HEK293 (cell line): ENCODE results near the gene EHMT1.

ENCODE experiments used
- GFI1B ChIP-seq: fragments of 450-650 bp; formaldehyde crosslinking; IDR thresholded peaks from 2 replicates; pipeline ENCODE4 v1.5.1; 2016; ENCODE audit warnings: missing biosample characterization, missing genetic modification characterization
- GLI4 ChIP-seq: fragments of 450-650 bp; formaldehyde crosslinking; IDR thresholded peaks from 2 replicates; pipeline ENCODE4 v1.5.1; 2016; ENCODE audit warnings: missing biosample characterization, missing genetic modification characterization
- SP2 ChIP-seq: fragments of 450-650 bp; formaldehyde crosslinking; IDR thresholded peaks from 2 replicates; pipeline ENCODE4 v1.5.1; 2016; ENCODE audit warnings: missing biosample characterization, missing genetic modification characterization
- SP3 ChIP-seq: fragments of 450-650 bp; formaldehyde crosslinking; IDR thresholded peaks from 2 replicates; pipeline ENCODE4 v1.5.1; 2016; ENCODE audit warnings: missing biosample characterization, missing genetic modification characterization
- SP7 ChIP-seq: fragments of 450-650 bp; formaldehyde crosslinking; IDR thresholded peaks from 2 replicates; pipeline ENCODE4 v1.5.1; 2016; ENCODE audit warnings: missing biosample characterization, missing genetic modification characterization
- TCF7L2 ChIP-seq: IDR thresholded peaks from 2 replicates; pipeline ENCODE4 v1.6.1; 2011; ENCODE audit warnings: low read depth, mild to moderate bottlenecking, inconsistent platforms, low read length, moderate library complexity, borderline replicate concordance
- ZNF148 ChIP-seq: fragments of 450-650 bp; formaldehyde crosslinking; IDR thresholded peaks from 2 replicates; pipeline ENCODE4 v1.5.0; 2017; ENCODE audit warnings: missing biosample characterization, missing genetic modification characterization, borderline replicate concordance
- ZNF16 ChIP-seq: fragments of 450-650 bp; formaldehyde crosslinking; IDR thresholded peaks from 2 replicates; pipeline ENCODE4 v1.5.1; 2016; ENCODE audit warnings: low read depth, missing biosample characterization, missing genetic modification characterization
- ZNF2 ChIP-seq: fragments of 450-650 bp; formaldehyde crosslinking; IDR thresholded peaks from 2 replicates; pipeline ENCODE4 v1.5.1; 2016; ENCODE audit warnings: missing biosample characterization, missing genetic modification characterization
- ZNF211 ChIP-seq: fragments of 450-650 bp; formaldehyde crosslinking; IDR thresholded peaks from 2 replicates; pipeline ENCODE4 v1.5.1; 2016; ENCODE audit warnings: low read depth, missing biosample characterization, missing genetic modification characterization
- ZNF416 ChIP-seq: fragments of 450-650 bp; formaldehyde crosslinking; IDR thresholded peaks from 2 replicates; pipeline ENCODE4 v1.5.1; 2016; ENCODE audit warnings: missing biosample characterization, missing genetic modification characterization
- ZNF473 ChIP-seq: fragments of 450-650 bp; formaldehyde crosslinking; IDR thresholded peaks from 2 replicates; pipeline ENCODE4 v1.5.1; 2017; ENCODE audit warnings: missing biosample characterization, missing genetic modification characterization
- ZNF513 ChIP-seq: fragments of 450-650 bp; IDR thresholded peaks from 2 replicates; pipeline ENCODE4 v1.5.1; 2018; ENCODE audit warnings: missing biosample characterization, missing genetic modification characterization
- ZNF521 ChIP-seq: fragments of 450-650 bp; formaldehyde crosslinking; IDR thresholded peaks from 2 replicates; pipeline ENCODE4 v1.5.1; 2017; ENCODE audit warnings: missing biosample characterization, mild to moderate bottlenecking, missing genetic modification characterization
- ZNF548 ChIP-seq: fragments of 450-650 bp; formaldehyde crosslinking; IDR thresholded peaks from 2 replicates; pipeline ENCODE4 v1.5.1; 2016; ENCODE audit warnings: missing biosample characterization, missing genetic modification characterization
- ZNF664 ChIP-seq: fragments of 450-650 bp; formaldehyde crosslinking; IDR thresholded peaks from 2 replicates; pipeline ENCODE4 v1.5.1; 2016; ENCODE audit warnings: missing biosample characterization, missing genetic modification characterization
- ZNF777 ChIP-seq: fragments of 450-650 bp; formaldehyde crosslinking; IDR thresholded peaks from 2 replicates; pipeline ENCODE4 v1.5.1; 2017; ENCODE audit warnings: missing biosample characterization, missing genetic modification characterization, borderline replicate concordance
- ZNF843 ChIP-seq: fragments of 450-650 bp; formaldehyde crosslinking; IDR thresholded peaks from 2 replicates; pipeline ENCODE4 v1.5.1; 2016; ENCODE audit warnings: missing biosample characterization, missing genetic modification characterization
- ZSCAN16 ChIP-seq: fragments of 450-650 bp; formaldehyde crosslinking; IDR thresholded peaks from 2 replicates; pipeline ENCODE4 v1.5.1; 2016; ENCODE audit warnings: missing biosample characterization, missing genetic modification characterization
- ZSCAN5A ChIP-seq: fragments of 450-650 bp; formaldehyde crosslinking; IDR thresholded peaks from 2 replicates; pipeline ENCODE4 v1.5.1; 2016; ENCODE audit warnings: missing biosample characterization, missing genetic modification characterization
- TF ChIP-seq, protein P1 (sequence below): fragments of 450-650 bp; formaldehyde crosslinking; IDR thresholded peaks from 2 replicates; pipeline ENCODE4 v1.5.1; 2016; ENCODE audit warnings: missing biosample characterization, missing genetic modification characterization
- TF ChIP-seq, protein P2 (sequence below): fragments of 450-650 bp; formaldehyde crosslinking; IDR thresholded peaks from 2 replicates; pipeline ENCODE4 v1.5.1; 2016; ENCODE audit warnings: missing biosample characterization, missing genetic modification characterization
- TF ChIP-seq, protein P3 (sequence below): fragments of 450-650 bp; formaldehyde crosslinking; IDR thresholded peaks from 2 replicates; pipeline ENCODE4; 2016; ENCODE audit warnings: missing biosample characterization, missing genetic modification characterization
- TF ChIP-seq, protein P4 (sequence below): fragments of 450-650 bp; formaldehyde crosslinking; IDR thresholded peaks from 2 replicates; pipeline ENCODE4 v1.5.1; 2016; ENCODE audit warnings: missing biosample characterization, missing genetic modification characterization

The EHMT1 gene

DNA sequence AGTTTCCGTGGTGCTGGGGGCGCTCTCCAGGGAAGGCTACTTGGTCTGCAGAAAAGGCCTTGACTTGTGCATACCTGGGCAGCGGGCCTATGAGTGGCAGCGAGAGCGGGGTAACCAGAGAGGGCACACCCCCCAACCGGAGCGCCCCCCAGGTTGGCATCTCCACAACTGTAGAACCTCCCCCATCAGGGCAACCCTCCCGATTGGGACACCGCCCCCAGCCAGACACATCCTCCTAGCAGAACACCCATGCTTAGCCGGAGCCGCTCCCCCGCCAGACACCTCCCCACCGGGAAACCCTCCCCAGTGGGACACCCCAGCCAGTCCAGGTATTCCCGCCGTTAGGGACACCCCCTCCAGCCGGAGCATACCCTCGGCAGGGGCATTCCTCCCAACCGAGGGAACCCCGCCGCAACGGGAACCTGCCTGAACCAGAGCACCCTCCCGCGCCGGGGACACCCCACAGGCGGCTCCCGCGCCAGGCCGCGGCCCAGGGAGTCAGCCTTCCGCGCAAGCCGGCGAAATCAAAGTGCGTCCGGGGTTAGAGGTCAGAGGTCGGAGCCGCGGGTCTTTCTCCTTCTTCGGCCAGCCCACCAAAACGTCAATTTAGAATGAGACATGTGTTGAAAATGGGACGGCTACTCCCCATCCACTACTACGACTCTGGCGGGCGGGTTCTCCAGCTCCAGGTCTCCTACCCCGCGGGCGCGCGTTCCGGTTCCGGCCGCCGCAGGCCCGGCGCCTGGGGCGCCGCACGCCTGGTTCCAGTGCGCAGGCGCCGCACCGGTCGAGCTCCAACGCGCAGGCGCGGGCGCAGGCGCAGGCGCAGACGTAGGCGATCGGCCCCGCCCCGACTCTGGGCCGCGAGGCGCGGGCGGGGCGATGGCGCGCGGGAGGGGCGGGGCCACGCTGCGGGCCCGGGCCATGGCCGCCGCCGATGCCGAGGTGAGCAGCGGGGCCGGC is at the start of gene EHMT1 (continued):
- TF ChIP-seq, protein P1, sequence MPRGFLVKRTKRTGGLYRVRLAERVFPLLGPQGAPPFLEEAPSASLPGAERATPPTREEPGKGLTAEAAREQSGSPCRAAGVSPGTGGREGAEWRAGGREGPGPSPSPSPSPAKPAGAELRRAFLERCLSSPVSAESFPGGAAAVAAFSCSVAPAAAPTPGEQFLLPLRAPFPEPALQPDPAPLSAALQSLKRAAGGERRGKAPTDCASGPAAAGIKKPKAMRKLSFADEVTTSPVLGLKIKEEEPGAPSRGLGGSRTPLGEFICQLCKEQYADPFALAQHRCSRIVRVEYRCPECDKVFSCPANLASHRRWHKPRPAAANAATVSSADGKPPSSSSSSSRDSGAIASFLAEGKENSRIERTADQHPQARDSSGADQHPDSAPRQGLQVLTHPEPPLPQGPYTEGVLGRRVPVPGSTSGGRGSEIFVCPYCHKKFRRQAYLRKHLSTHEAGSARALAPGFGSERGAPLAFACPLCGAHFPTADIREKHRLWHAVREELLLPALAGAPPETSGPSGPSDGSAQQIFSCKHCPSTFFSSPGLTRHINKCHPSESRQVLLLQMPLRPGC (tag by site-specific recombination): peak; percentile 38; the same call in 1 of the 2 replicates
- TF ChIP-seq ZSCAN16 (tag by site-specific recombination): no peak
- 0 out of 2 replicates have a peak, but pooled peaks have one; percentile 26 for TF ChIP-seq GLI4 (tag by site-specific recombination)
- no peak for TF ChIP-seq ZNF211 (tag by site-specific recombination)
- TF ChIP-seq ZNF416 (tag by site-specific recombination): no peak
- TF ChIP-seq TCF7L2: 0 out of 2 replicates have a peak, but pooled peaks have one; percentile 41
- peak; percentile 71 for TF ChIP-seq SP2
- TF ChIP-seq ZNF473: no peak
- peak; percentile 22; the same call in 1 of the 2 replicates for TF ChIP-seq ZNF843 (tag by site-specific recombination)
- TF ChIP-seq, protein P2, sequence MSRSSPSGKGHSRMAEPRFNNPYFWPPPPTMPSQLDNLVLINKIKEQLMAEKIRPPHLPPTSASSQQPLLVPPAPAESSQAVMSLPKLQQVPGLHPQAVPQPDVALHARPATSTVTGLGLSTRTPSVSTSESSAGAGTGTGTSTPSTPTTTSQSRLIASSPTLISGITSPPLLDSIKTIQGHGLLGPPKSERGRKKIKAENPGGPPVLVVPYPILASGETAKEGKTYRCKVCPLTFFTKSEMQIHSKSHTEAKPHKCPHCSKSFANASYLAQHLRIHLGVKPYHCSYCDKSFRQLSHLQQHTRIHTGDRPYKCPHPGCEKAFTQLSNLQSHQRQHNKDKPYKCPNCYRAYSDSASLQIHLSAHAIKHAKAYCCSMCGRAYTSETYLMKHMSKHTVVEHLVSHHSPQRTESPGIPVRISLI (tag by site-specific recombination): no peak
- TF ChIP-seq SP3: peak; percentile 79
- no peak for TF ChIP-seq ZNF148 (tag by site-specific recombination)
- TF ChIP-seq, protein P3, sequence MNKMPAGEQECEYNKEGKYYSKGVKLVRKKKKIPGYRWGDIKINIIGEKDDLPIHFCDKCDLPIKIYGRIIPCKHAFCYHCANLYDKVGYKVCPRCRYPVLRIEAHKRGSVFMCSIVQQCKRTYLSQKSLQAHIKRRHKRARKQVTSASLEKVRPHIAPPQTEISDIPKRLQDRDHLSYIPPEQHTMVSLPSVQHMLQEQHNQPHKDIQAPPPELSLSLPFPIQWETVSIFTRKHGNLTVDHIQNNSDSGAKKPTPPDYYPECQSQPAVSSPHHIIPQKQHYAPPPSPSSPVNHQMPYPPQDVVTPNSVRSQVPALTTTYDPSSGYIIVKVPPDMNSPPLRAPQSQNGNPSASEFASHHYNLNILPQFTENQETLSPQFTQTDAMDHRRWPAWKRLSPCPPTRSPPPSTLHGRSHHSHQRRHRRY (tag by site-specific recombination): no peak
- peak; percentile 50; the same call in 1 of the 2 replicates for TF ChIP-seq GFI1B (tag by site-specific recombination)
- TF ChIP-seq ZNF521 (tag by site-specific recombination): no peak
- TF ChIP-seq, protein P4, sequence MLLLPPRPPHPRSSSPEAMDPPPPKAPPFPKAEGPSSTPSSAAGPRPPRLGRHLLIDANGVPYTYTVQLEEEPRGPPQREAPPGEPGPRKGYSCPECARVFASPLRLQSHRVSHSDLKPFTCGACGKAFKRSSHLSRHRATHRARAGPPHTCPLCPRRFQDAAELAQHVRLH (tag by site-specific recombination): peak; percentile 91
- no peak for TF ChIP-seq ZNF16
- no peak; the same call in 1 of the 2 replicates for TF ChIP-seq ZNF513 (tag by site-specific recombination)
- TF ChIP-seq ZNF2 (tag by site-specific recombination): peak; percentile 56; the same call in 1 of the 2 replicates
- no peak for TF ChIP-seq ZNF777 (tag by site-specific recombination)
- no peak for TF ChIP-seq ZSCAN5A (tag by site-specific recombination)
- TF ChIP-seq ZNF664 (tag by site-specific recombination): no peak
- peak; percentile 78 for TF ChIP-seq SP7
- TF ChIP-seq ZNF548 (tag by site-specific recombination): no peak
